Breast epithelium (tissue), 3 donors: ENCODE data around the gene WDR81.

ENCODE experiments used
- POLR2A ChIP-seq: fragments of 450-650 bp; IDR thresholded peaks from one replicate; pipeline ENCODE4 v1.6.1; 2016; ENCODE audit warnings: antibody characterized with exemption, mild to moderate bottlenecking, moderate library complexity
- POLR2AphosphoS5 ChIP-seq, 3 donors: sonication (generic); formaldehyde crosslinking; IDR thresholded peaks; one replicate each; pipeline ENCODE4 v1.6.1; 2017; ENCODE audit warnings: antibody characterized with exemption in 3 of 3

- TF ChIP-seq POLR2A, result no peak
- no peak for TF ChIP-seq POLR2AphosphoS5 (IDR thresholded peaks at IDR 0.05)
Observed at GRCh38 chr17:1697681-1698080, 26.8 kb upstream of the WDR81 start.
